Naive thymus-derived CD4-positive, alpha-beta T cell (primary cell): ENCODE measurements around the gene LRRK1. TPM values are rescaled to one million over a fixed set of nuclear protein-coding genes. Genes with fewer than 3 reads are reported as not detected.

ENCODE experiments used
- ATAC-seq: fragments of 150-1000 bp; cut with Tn5 transposase; 2 replicates; pipeline ENCODE4 v1.10.0; 2021; ENCODE audit warnings: mild to moderate bottlenecking, moderate library complexity
- CTCF ChIA-PET: fragments of 350-600 bp; sonication (Branson Sonifier 250); formaldehyde crosslinking; loops from one replicate; lab custom pipeline; 2021; ENCODE audit warnings: antibody characterized with exemption; lab: Charles Lee
- POLR2A ChIA-PET: fragments of 350-600 bp; sonication (Branson Sonifier 250); formaldehyde crosslinking; loops from one replicate; lab custom pipeline; 2021; ENCODE audit warnings: antibody characterized with exemption, inconsistent platforms; lab: Charles Lee
- DNase-seq, 9 donors: peaks; one replicate each; pipeline versions ENCODE4 v3.0.0 to v3.0.0-alpha.2; 2020 to 2022; ENCODE audit warnings: mixed read lengths in 1 of 9
- H3K27ac ChIP-seq: one replicate; pipeline ENCODE4 v1.7.0; 2013; ENCODE audit warnings: mild to moderate bottlenecking, low read depth, low read length, moderate library complexity
- H3K27me3 ChIP-seq, 2 donors: one replicate each; pipeline ENCODE4 v1.7.0; 2013; ENCODE audit warnings: low read length in 2 of 2, mild to moderate bottlenecking in 2 of 2, moderate library complexity in 2 of 2; ENCODE audit not compliant: control insufficient read depth in 2 of 2, insufficient read depth in 2 of 2
- H3K36me3 ChIP-seq, 3 experiments: 1 replicate in 2 of 3; 2 replicates in 1 of 3; pipeline ENCODE4 v1.7.0; 2013; ENCODE audit warnings: low read length in 3 of 3, mild to moderate bottlenecking in 3 of 3, moderate library complexity in 1 of 3; ENCODE audit not compliant: insufficient read depth in 3 of 3, control insufficient read depth in 2 of 3
- H3K4me1 ChIP-seq, 2 donors: one replicate each; pipeline ENCODE4 v1.7.0; 2013; ENCODE audit warnings: low read length in 2 of 2, mild to moderate bottlenecking in 2 of 2, moderate library complexity in 1 of 2; ENCODE audit not compliant: control insufficient read depth in 2 of 2, insufficient read depth in 2 of 2
- H3K4me3 ChIP-seq: 2 replicates; pipeline ENCODE4 v1.7.0; 2013; ENCODE audit warnings: mild to moderate bottlenecking, low read length
- H3K9me3 ChIP-seq, 3 experiments: 1 replicate in 2 of 3; 2 replicates in 1 of 3; pipeline ENCODE4 v1.7.0; 2013; ENCODE audit warnings: low read length in 3 of 3; ENCODE audit not compliant: control insufficient read depth in 2 of 3
- H3K27ac Mint-ChIP-seq, 9 donors: one replicate each; pipeline ENCODE4 v1.8.0; 2020 to 2022; ENCODE audit warnings: mixed read lengths in 9 of 9, mild to moderate bottlenecking in 8 of 9, moderate library complexity in 5 of 9, inconsistent platforms in 2 of 9
- H3K27me3 Mint-ChIP-seq, 5 donors: one replicate each; pipeline ENCODE4 v1.8.0; 2021 to 2022; ENCODE audit warnings: mixed read lengths in 5 of 5, mild to moderate bottlenecking in 1 of 5
- H3K36me3 Mint-ChIP-seq, 5 donors: one replicate each; pipeline ENCODE4 v1.8.0; 2020 to 2022; ENCODE audit warnings: mixed read lengths in 5 of 5, mild to moderate bottlenecking in 3 of 5, inconsistent platforms in 1 of 5
- H3K4me1 Mint-ChIP-seq, 7 donors: one replicate each; pipeline ENCODE4 v1.8.0; 2020 to 2022; ENCODE audit warnings: mixed read lengths in 7 of 7, mild to moderate bottlenecking in 3 of 7, inconsistent platforms in 1 of 7
- H3K4me3 Mint-ChIP-seq, 10 donors: one replicate each; pipeline ENCODE4 v1.8.0; 2020 to 2022; ENCODE audit warnings: mild to moderate bottlenecking in 10 of 10, mixed read lengths in 10 of 10, moderate library complexity in 6 of 10, inconsistent platforms in 2 of 10
- H3K9me3 Mint-ChIP-seq, 11 donors: one replicate each; pipeline ENCODE4 v1.8.0; 2020 to 2022; ENCODE audit warnings: mixed read lengths in 11 of 11, mild to moderate bottlenecking in 4 of 11, inconsistent platforms in 1 of 11, moderate library complexity in 1 of 11
- intact Hi-C, 2 donors: fragments of 100-400 bp; cut with micrococcal nuclease; formaldehyde crosslinking; loops; one replicate each; pipeline ENCODE4 v1.15.1; 2023
- polyA plus RNA-seq, 2 donors: library from polyadenylated mRNA; unstranded; fragments of 300-500 nt; fragmentation: Illumina TruSeq; gene quantifications; one replicate each; pipeline ENCODE4 v1.2.3, GENCODE V29; 2021
- total RNA-seq, 6 experiments: library from RNA in 5 of 6; stranded (reverse) in 5 of 6; gene quantifications; 1 replicate in 5 of 6; 2 replicates in 1 of 6; pipeline ENCODE4 v1.2.3 and lab custom pipeline; 2021 to 2026

LRRK1 gene
- total and polyA plus RNA-seq, 7 experiments from 2014 or later = 0.54 to 15.1 (median 0.60) TPM; not detected in 2

DNA sequence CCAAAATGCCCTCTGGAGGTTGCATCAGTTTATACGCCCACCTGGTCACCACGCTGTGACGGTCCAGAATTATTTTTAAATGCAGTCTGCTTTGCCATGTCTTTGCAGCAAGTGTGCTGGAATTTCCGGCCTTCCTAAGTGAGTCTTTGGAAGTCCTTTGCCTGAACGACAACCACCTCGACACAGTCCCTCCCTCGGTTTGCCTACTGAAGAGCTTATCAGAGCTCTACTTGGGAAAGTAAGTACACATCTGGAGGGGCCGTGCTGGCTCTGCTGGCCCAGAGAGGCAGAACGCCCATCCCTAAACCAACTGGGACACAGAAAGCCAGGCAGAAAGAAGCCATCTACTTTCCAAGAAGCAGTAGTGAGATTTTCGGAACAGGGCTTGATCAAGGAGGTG is 101.8 kb downstream of the LRRK1 start:
- peaks cover 0 to 2% (median 0%) of the 10 kb centered on the region in 11 donors for H3K9me3 Mint-ChIP-seq

DNA sequence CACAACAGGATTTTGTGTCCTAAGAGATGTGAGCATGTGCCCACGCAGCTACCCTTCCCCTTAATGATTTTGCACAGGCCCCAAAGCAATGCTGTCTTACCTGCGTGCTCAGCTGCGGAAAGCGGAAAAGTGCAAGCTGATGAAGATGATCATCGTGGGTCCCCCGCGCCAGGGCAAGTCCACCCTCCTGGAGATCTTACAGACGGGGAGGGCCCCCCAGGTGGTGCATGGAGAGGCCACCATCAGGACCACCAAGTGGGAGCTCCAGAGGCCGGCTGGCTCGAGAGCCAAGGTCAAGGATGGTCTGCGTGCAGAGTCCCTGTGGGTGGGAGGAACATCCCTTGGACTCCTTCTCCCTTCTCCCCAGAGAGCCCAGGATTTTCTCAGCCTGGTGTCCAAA is 103.1 kb downstream of the LRRK1 start:
- H3K27me3 ChIP-seq = no peaks in the 10 kb centered on the region
- ChIA-PET POLR2A (no interaction called here), CTCF (interaction anchor here (0.6 to 1.7 kb wide), 2 partner anchors 14 to 79 kb away, joined by 4 to 7 read pairs; no protein-coding TSS in a partner anchor)
- no peaks in the 10 kb centered on the region for H3K36me3 ChIP-seq
- Mint-ChIP-seq H3K27ac (no peak overlapping the region), H3K27me3 (no peaks in the 10 kb centered on the region), H3K36me3 (no peaks in the 10 kb centered on the region), H3K9me3 (peaks cover 0 to 2% (median 0%) of the 10 kb centered on the region in 11 donors), H3K4me3 (no peak overlapping the region), H3K4me1 (no peaks in the 10 kb centered on the region)
- no peaks in the 10 kb centered on the region for H3K4me1 ChIP-seq
- ATAC-seq (no peak), DNase-seq (no peak)
- intact Hi-C loops = no loop called here
- no peak overlapping the region for H3K4me3 ChIP-seq
- H3K27ac ChIP-seq = no peak overlapping the region
- H3K9me3 ChIP-seq = no peaks in the 10 kb centered on the region

More for the DNA sequence above, 101.8 kb downstream of the LRRK1 start:
- H3K27ac ChIP-seq = no peak overlapping the region
- no peaks in the 10 kb centered on the region for H3K36me3 ChIP-seq
- H3K36me3 Mint-ChIP-seq = no peaks in the 10 kb centered on the region
- H3K27ac Mint-ChIP-seq = no peak overlapping the region
- no peaks in the 10 kb centered on the region for H3K4me1 Mint-ChIP-seq
- no peak for DNase-seq
- no peaks in the 10 kb centered on the region for H3K27me3 ChIP-seq
- ChIA-PET CTCF (interaction anchor here (1.0 to 1.5 kb wide), 2 partner anchors 9 to 13 kb away, joined by 3 to 7 read pairs; no protein-coding TSS in a partner anchor), POLR2A (no interaction called here)
- no peak overlapping the region for H3K4me3 ChIP-seq
- no peaks in the 10 kb centered on the region for H3K9me3 ChIP-seq
- ATAC-seq = no peak
- intact Hi-C loops = no loop called here
- H3K4me1 ChIP-seq = no peaks in the 10 kb centered on the region
- H3K27me3 Mint-ChIP-seq = no peaks in the 10 kb centered on the region
- no peak overlapping the region for H3K4me3 Mint-ChIP-seq

DNA sequence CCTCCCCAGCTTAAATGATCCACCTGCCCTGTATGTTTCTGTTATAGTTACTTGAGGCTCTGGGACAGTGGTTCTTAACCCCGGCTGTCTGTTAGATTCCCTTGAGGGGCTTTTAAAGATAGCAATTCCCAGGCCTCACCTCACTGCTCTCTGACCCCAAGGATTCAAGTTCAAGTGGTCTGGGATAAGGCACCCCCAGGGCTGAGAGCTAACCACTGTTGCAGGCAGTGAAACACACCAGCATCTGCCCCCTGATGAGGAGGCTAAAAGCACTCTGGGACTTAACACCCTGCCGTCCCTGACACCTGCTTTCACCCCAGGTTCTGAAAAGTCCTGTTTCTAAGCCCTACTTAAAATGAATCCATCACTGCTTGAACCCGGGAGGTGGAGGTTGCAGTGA is 103.7 kb downstream of the LRRK1 start:
- no peaks in the 10 kb centered on the region for H3K9me3 ChIP-seq
- H3K4me3 ChIP-seq = no peak overlapping the region
- Mint-ChIP-seq H3K4me3 (no peak overlapping the region), H3K36me3 (no peaks in the 10 kb centered on the region), H3K27ac (no peak overlapping the region), H3K27me3 (no peaks in the 10 kb centered on the region), H3K4me1 (no peaks in the 10 kb centered on the region), H3K9me3 (peaks cover 0 to 2% (median 0%) of the 10 kb centered on the region in 11 donors)
- H3K27me3 ChIP-seq = no peaks in the 10 kb centered on the region
- ChIA-PET POLR2A (no interaction called here), CTCF (interaction anchor here (1.7 kb wide), 1 partner anchor 15 kb away, joined by 7 read pairs; no protein-coding TSS in a partner anchor)
- H3K27ac ChIP-seq = no peak overlapping the region
- intact Hi-C loops = no loop called here
- no peaks in the 10 kb centered on the region for H3K36me3 ChIP-seq
- DNase-seq (no peak), ATAC-seq (no peak)
- no peaks in the 10 kb centered on the region for H3K4me1 ChIP-seq

DNA sequence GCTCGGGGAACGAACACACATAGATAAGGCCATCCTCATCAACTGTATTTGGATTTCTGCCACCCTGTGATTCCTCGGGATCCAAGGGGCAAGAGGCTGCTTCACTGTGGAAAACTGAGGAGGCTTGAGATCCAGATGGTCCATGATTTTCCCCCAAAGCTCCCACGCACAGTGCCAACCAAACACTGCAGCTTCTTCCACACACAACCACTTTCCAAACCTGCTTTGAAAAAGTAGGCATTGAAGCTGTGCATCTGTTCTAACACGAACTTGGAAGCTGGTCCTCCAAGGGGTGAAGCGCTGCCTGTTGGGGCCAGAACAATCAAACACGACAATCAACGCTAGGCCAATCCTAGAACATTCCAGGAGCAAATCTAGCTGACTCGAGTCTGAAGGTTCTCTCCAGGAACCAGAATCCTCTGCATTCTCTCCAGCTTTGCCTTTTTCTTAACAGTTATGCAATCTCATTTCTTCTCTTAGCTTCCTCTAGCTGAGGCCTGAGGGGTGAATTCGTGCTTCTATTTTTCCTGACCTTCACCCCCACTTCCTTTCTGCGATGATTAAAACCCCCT is 104.4 kb downstream of the LRRK1 start:
- Mint-ChIP-seq H3K27me3 (peaks cover 0 to 4% (median 0%) of the 10 kb centered on the region in 5 donors), H3K36me3 (no peaks in the 10 kb centered on the region), H3K4me3 (no peak overlapping the region), H3K27ac (no peak overlapping the region), H3K9me3 (peaks cover 0 to 2% (median 0%) of the 10 kb centered on the region in 11 donors), H3K4me1 (no peaks in the 10 kb centered on the region)
- Histone ChIP-seq H3K9me3 (no peaks in the 10 kb centered on the region), H3K27me3 (no peaks in the 10 kb centered on the region), H3K27ac (no peak overlapping the region), H3K4me3 (no peak overlapping the region), H3K4me1 (no peaks in the 10 kb centered on the region), H3K36me3 (no peaks in the 10 kb centered on the region)
- intact Hi-C loops = no loop called here
- ChIA-PET CTCF (interaction anchor here (1.2 to 1.7 kb wide), 2 partner anchors 8 to 15 kb away, joined by 4 to 7 read pairs; no protein-coding TSS in a partner anchor), POLR2A (no interaction called here)
- ATAC-seq = no peak
- peak in 1 of 9 donors; percentile 1 for DNase-seq

DNA sequence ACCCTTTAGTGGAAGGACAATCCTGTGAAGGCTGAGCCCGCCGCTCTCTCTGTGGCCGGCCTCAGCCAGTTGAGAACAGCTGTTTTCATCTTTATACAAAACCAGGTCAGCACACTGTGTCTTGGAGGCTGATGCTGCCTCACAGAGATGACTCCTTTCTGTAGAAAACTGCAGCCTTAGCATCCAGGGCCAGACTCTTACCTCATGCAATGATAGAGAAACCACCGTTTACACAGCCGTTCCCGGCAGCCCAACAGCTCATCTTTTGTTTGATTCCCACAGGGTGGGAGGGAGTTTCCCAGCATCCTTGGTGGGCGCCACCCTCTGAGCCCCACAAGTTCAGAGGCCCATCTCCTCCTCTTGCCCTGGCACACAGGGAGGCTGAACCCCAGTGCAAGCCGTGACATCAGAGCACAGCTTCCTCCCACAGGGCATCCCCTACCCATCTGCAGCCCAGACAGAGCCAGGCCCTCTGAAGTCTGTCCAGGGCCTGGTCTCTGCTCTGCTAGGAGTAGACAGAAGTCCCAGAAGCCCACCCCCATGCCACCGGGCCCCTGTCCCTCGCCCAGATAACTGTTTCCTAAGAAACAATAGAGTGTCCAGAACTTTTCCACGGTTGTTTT is 105.0 kb downstream of the LRRK1 start:
- no peaks in the 10 kb centered on the region for H3K36me3 ChIP-seq
- no peak overlapping the region for H3K4me3 ChIP-seq
- intact Hi-C loops = no loop called here
- peaks cover 0 to 2% (median 0%) of the 10 kb centered on the region in 11 donors for H3K9me3 Mint-ChIP-seq
- H3K4me3 Mint-ChIP-seq = no peak overlapping the region
- no peak overlapping the region for H3K27ac Mint-ChIP-seq
- ATAC-seq (no peak), DNase-seq (peak in 1 of 9 donors; percentile 8)
- no peaks in the 10 kb centered on the region for H3K36me3 Mint-ChIP-seq
- H3K4me1 ChIP-seq = no peaks in the 10 kb centered on the region
- ChIA-PET CTCF (interaction anchor here (1.2 to 1.7 kb wide), 2 partner anchors 8 to 16 kb away, joined by 4 to 7 read pairs; no protein-coding TSS in a partner anchor), POLR2A (no interaction called here)
- peaks cover 0 to 4% (median 0%) of the 10 kb centered on the region in 5 donors for H3K27me3 Mint-ChIP-seq
- H3K9me3 ChIP-seq = no peaks in the 10 kb centered on the region
- no peaks in the 10 kb centered on the region for H3K4me1 Mint-ChIP-seq
- no peak overlapping the region for H3K27ac ChIP-seq
- H3K27me3 ChIP-seq = no peaks in the 10 kb centered on the region

DNA sequence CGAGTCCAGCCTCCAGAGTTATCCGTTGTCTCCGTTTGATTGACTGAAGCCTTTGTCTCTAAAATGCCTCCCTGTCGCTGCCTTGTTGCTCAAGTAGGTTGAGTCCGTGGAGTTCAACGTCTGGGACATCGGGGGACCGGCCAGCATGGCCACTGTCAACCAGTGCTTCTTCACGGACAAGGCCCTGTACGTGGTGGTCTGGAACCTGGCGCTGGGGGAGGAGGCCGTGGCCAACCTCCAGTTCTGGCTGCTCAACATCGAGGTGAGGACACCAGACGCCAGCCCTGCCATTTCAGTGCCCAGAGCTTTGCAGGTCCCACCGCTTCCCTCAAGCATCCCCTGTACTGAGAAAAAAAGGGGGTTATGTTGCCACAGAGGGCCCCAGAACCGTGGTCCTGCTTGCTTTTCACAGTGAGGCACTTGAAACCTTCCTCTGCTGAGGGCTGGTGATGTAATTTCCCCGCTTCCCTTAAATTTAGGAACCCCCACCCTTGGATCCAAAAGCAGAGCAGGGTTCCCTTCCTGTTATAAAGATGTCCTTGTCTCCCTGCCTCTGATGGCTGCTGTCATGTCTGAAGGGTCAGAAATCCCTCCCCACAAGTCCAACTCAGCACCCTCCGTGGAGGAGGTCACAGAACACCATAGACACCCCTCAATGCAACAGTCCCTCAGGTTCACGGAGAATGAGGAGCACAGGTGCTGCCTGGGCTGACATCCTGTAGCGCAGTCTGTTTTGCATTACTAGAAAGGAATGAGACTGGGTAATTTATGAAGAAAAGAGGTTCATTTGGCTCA is 105.7 kb downstream of the LRRK1 start:
- Histone ChIP-seq H3K27ac (no peak overlapping the region), H3K27me3 (no peaks in the 10 kb centered on the region), H3K4me3 (no peak overlapping the region), H3K36me3 (no peaks in the 10 kb centered on the region), H3K4me1 (no peaks in the 10 kb centered on the region), H3K9me3 (no peaks in the 10 kb centered on the region)
- H3K9me3 Mint-ChIP-seq = peaks cover 0 to 2% (median 0%) of the 10 kb centered on the region in 11 donors
- DNase-seq = peak in 1 of 9 donors; percentile 7
- H3K27ac Mint-ChIP-seq = no peak overlapping the region
- H3K36me3 Mint-ChIP-seq = no peaks in the 10 kb centered on the region
- H3K4me1 Mint-ChIP-seq = no peaks in the 10 kb centered on the region
- peaks cover 0 to 4% (median 0%) of the 10 kb centered on the region in 5 donors for H3K27me3 Mint-ChIP-seq
- ATAC-seq = no peak
- ChIA-PET POLR2A (no interaction called here), CTCF (interaction anchor here (1.2 kb wide), 1 partner anchor 9 kb away, joined by 4 read pairs; no protein-coding TSS in a partner anchor)
- no peak overlapping the region for H3K4me3 Mint-ChIP-seq
- intact Hi-C loops = no loop called here
